Measurements from ENCODE around the gene ETV1. TPM values are rescaled to one million over a fixed set of nuclear protein-coding genes. Genes with fewer than 3 reads are reported as not detected.

Gene ETV1
- total RNA-seq, 1 experiment from 2014 or later = 23.3 TPM

GRCh38 chr7:13915891-13916290, 73.6 kb downstream of the ETV1 start:
- H3K4me1 ChIP-seq (ENCODE audit: control insufficient read depth in 1 of 2, insufficient read depth in 2 of 2, low read length in 2 of 2) = peaks cover 36 to 45% of the 10 kb centered on the region in 2 experiments
- TF ChIP-seq EZH2phosphoT487 (IDR thresholded peaks at IDR 0.05; ENCODE audit: borderline replicate concordance) (no peak), FOSL1 (IDR thresholded peaks at IDR 0.05; ENCODE audit: low read depth) (no peak), CBX3 (IDR thresholded peaks at IDR 0.05; ENCODE audit: low read depth) (no peak), SRF (IDR thresholded peaks at IDR 0.05; ENCODE audit: low read depth) (no peak), POLR2A (IDR thresholded peaks at IDR 0.05; ENCODE audit: borderline replicate concordance, extremely low read depth, insufficient read depth, insufficient read length) (no peak), ZFX (IDR thresholded peaks at IDR 0.05) (no peak), ELF1 (IDR thresholded peaks at IDR 0.05; ENCODE audit: borderline replicate concordance, low read depth) (no peak)
- no peak overlapping the region for H3K9ac ChIP-seq (ENCODE audit: low read length)
- no peak overlapping the region for H3K4me3 ChIP-seq (replicated peaks in 1 of 2; ENCODE audit: low read depth in 1 of 2, low read length in 2 of 2)
- H3K9me3 ChIP-seq (ENCODE audit: control insufficient read depth in 1 of 2, insufficient read depth in 1 of 2, low read depth in 1 of 2, low read length in 2 of 2) = no peaks in the 10 kb centered on the region
- H3K79me2 ChIP-seq (ENCODE audit: insufficient read depth, low read length) = no peaks in the 10 kb centered on the region
- ChIA-PET RAD21 (ENCODE audit: low non-redundant PET in 1 of 2, low total read pairs in 2 of 2, uncharacterized antibody in 2 of 2, unreplicated experiment in 2 of 2) (no interaction called here), CTCF (no interaction called here), POLR2A (no interaction called here)
- no peaks in the 10 kb centered on the region for H3K9me2 ChIP-seq (ENCODE audit: insufficient read depth)
- H2AFZ ChIP-seq (ENCODE audit: low read depth, low read length, poor library complexity, severe bottlenecking) = no peak overlapping the region
- no TSS peak for BruUV-seq (replicated peaks)
- no peaks in the 10 kb centered on the region for H3K27me3 ChIP-seq (ENCODE audit: insufficient read depth, low read length)
- ATAC-seq = no peak
- DNase-seq (ENCODE audit: low read depth, low spot score) = no peak
- H4K20me1 ChIP-seq (ENCODE audit: insufficient read depth) = no peaks in the 10 kb centered on the region
- no peaks in the 10 kb centered on the region for H3K36me3 ChIP-seq (ENCODE audit: control insufficient read depth in 1 of 2, insufficient read depth in 2 of 2, low read length in 2 of 2)
- intact Hi-C loops (cut with micrococcal nuclease) = no loop called here
- H3K4me2 ChIP-seq (ENCODE audit: low read length) = no peak overlapping the region
- no peak overlapping the region for H3K27ac ChIP-seq (ENCODE audit: low read depth, low read length)

DNA sequence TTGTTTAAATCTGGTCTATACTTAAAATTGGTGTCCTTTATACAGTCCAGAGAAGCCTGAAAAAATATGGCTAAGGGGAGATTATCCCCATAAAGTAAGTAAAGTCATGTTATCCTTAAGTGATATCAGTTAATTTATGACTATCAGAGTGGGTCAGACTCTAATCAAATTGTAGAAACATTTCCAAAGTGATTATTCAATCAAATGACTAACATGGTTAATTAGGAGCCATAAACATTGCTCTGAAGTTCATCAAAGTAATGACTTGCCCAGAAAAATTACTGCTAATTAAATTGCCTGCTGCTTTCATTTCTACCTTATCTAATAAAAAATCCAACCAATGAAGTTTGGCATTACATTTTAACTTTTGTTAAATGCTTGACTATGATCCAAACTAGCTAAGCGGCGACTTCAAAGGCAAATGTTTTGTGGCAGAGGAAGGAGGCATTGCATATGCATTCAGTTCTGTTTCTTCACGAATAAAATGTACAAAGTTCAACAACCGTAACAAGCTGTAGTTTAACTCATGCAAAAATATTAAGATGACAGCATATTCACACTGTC, 76.7 kb downstream of the ETV1 start:
- no peaks in the 10 kb centered on the region for H4K20me1 ChIP-seq (ENCODE audit: insufficient read depth)
- peak overlapping the region; percentile 46 for H3K4me2 ChIP-seq (ENCODE audit: low read length)
- no peaks in the 10 kb centered on the region for H3K9me3 ChIP-seq (ENCODE audit: control insufficient read depth in 1 of 2, insufficient read depth in 1 of 2, low read depth in 1 of 2, low read length in 2 of 2)
- H3K27me3 ChIP-seq (ENCODE audit: insufficient read depth, low read length) = no peaks in the 10 kb centered on the region
- no peak for ATAC-seq
- POLR2A ChIA-PET = no interaction called here
- no peak overlapping the region for H3K9ac ChIP-seq (ENCODE audit: low read length)
- TF ChIP-seq, protein P1, sequence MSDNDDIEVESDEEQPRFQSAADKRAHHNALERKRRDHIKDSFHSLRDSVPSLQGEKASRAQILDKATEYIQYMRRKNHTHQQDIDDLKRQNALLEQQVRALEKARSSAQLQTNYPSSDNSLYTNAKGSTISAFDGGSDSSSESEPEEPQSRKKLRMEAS (IDR thresholded peaks at IDR 0.05) = no peak
- TF ChIP-seq FOSL1 (IDR thresholded peaks at IDR 0.05; ENCODE audit: low read depth) = no peak
- no peak for TF ChIP-seq JUND (IDR thresholded peaks at IDR 0.05)
- TF ChIP-seq TCF7L2 (IDR thresholded peaks at IDR 0.05; ENCODE audit: borderline replicate concordance, extremely low read depth, insufficient read depth, insufficient read length) = peak; percentile 92
- no peaks in the 10 kb centered on the region for H3K36me3 ChIP-seq (ENCODE audit: control insufficient read depth in 1 of 2, insufficient read depth in 2 of 2, low read length in 2 of 2)
- RAD21 ChIA-PET (ENCODE audit: low non-redundant PET in 1 of 2, low total read pairs in 2 of 2, uncharacterized antibody in 2 of 2, unreplicated experiment in 2 of 2) = no interaction called here
- no peaks in the 10 kb centered on the region for H3K79me2 ChIP-seq (ENCODE audit: insufficient read depth, low read length)
- H3K9me2 ChIP-seq (ENCODE audit: insufficient read depth) = no peaks in the 10 kb centered on the region
- peak overlapping the region; percentile 23; the same call in 1 of the 2 replicates for H3K27ac ChIP-seq (ENCODE audit: low read depth, low read length)
- H3K4me1 ChIP-seq (ENCODE audit: control insufficient read depth in 1 of 2, insufficient read depth in 2 of 2, low read length in 2 of 2) = peaks cover 35 to 44% of the 10 kb centered on the region in 2 experiments
- no peak overlapping the region for H3K4me3 ChIP-seq (replicated peaks in 1 of 2; ENCODE audit: low read depth in 1 of 2, low read length in 2 of 2)
- DNase-seq (ENCODE audit: low read depth, low spot score) = no peak
- CTCF ChIA-PET = no interaction called here
- H2AFZ ChIP-seq (ENCODE audit: low read depth, low read length, poor library complexity, severe bottlenecking) = peak overlapping the region; percentile 47
- no TSS peak for BruUV-seq (replicated peaks)
- intact Hi-C loops (cut with micrococcal nuclease) = no loop called here
